Measurements from ENCODE around the gene CADM1. TPM values are rescaled to one million over a fixed set of nuclear protein-coding genes. Genes with fewer than 3 reads are reported as not detected.

CADM1 gene
- total and polyA plus RNA-seq, 2 donors (not counting 1 experiment from before 2014, with no cell fraction given), result 15.4 to 86.0 TPM

GRCh38 chr11:115291325-115291724, 212.9 kb downstream of the CADM1 start:
- no peak for DNase-seq (ENCODE audit: low read depth in 2 of 2)
- H3K4me3 ChIP-seq (replicated peaks in 1 of 4; ENCODE audit: control extremely low read depth in 1 of 4, insufficient read depth in 1 of 4, low read depth in 3 of 4, low read length in 4 of 4), result no peak overlapping the region
- no peak overlapping the region for H3K27ac ChIP-seq (ENCODE audit: insufficient read depth, low read length)
- TF ChIP-seq EZH2 (IDR thresholded peaks at IDR 0.05; ENCODE audit: low read length, missing control alignments), result no peak
- no peak for TF ChIP-seq CTCF (conservative IDR thresholded peaks at IDR 0.05 in 1 of 2, IDR thresholded peaks at IDR 0.05 in 1 of 2; ENCODE audit: low read depth in 1 of 2, low read length in 2 of 2)
- no peak overlapping the region for H3K4me2 ChIP-seq (ENCODE audit: extremely low read depth, insufficient read depth, low read length)
- no peaks in the 10 kb centered on the region for H3K9me3 ChIP-seq (ENCODE audit: control insufficient read depth, insufficient read depth, low read depth, low read length)
- H3K79me2 ChIP-seq (ENCODE audit: control insufficient read depth, insufficient read depth, low read length), result no peaks in the 10 kb centered on the region
- no peaks in the 10 kb centered on the region for H3K4me1 ChIP-seq (ENCODE audit: control insufficient read depth, extremely low read depth, insufficient read depth, low read length)
- H2AFZ ChIP-seq (ENCODE audit: low read length), result no peak overlapping the region
- H3K27me3 ChIP-seq (ENCODE audit: control insufficient read depth, insufficient read depth, low read length), result no peaks in the 10 kb centered on the region
- no peaks in the 10 kb centered on the region for H4K20me1 ChIP-seq (ENCODE audit: control insufficient read depth, extremely low read depth, insufficient read depth, low read length)
- H3K9ac ChIP-seq (ENCODE audit: insufficient read depth, low read length), result no peak overlapping the region
- H3K36me3 ChIP-seq (ENCODE audit: control insufficient read depth, insufficient read depth, low read length), result no peaks in the 10 kb centered on the region

- Histone ChIP-seq H3K27ac (ENCODE audit: insufficient read depth, low read length) (no peak overlapping the region), H3K36me3 (ENCODE audit: control insufficient read depth, insufficient read depth, low read length) (no peaks in the 10 kb centered on the region), H4K20me1 (ENCODE audit: control insufficient read depth, extremely low read depth, insufficient read depth, low read length) (no peaks in the 10 kb centered on the region), H3K9me3 (ENCODE audit: control insufficient read depth, insufficient read depth, low read depth, low read length) (no peaks in the 10 kb centered on the region), H3K79me2 (ENCODE audit: control insufficient read depth, insufficient read depth, low read length) (no peaks in the 10 kb centered on the region), H3K4me1 (ENCODE audit: control insufficient read depth, extremely low read depth, insufficient read depth, low read length) (no peaks in the 10 kb centered on the region), H2AFZ (ENCODE audit: low read length) (no peak overlapping the region), H3K4me3 (replicated peaks in 1 of 4; ENCODE audit: control extremely low read depth in 1 of 4, insufficient read depth in 1 of 4, low read depth in 3 of 4, low read length in 4 of 4) (no peak overlapping the region), H3K9ac (ENCODE audit: insufficient read depth, low read length) (no peak overlapping the region), H3K4me2 (ENCODE audit: extremely low read depth, insufficient read depth, low read length) (no peak overlapping the region), H3K27me3 (ENCODE audit: control insufficient read depth, insufficient read depth, low read length) (no peaks in the 10 kb centered on the region)
- TF ChIP-seq EZH2 (IDR thresholded peaks at IDR 0.05; ENCODE audit: low read length, missing control alignments) (no peak), CTCF (conservative IDR thresholded peaks at IDR 0.05 in 1 of 2, IDR thresholded peaks at IDR 0.05 in 1 of 2; ENCODE audit: low read depth in 1 of 2, low read length in 2 of 2) (no peak)
- peak in 1 of 2 donors; percentile 36 for DNase-seq (ENCODE audit: low read depth in 2 of 2)
These were observed 213.3 kb downstream of the CADM1 start for GRCh38 chr11:115290893-115291292.

- no peaks in the 10 kb centered on the region for H3K27me3 ChIP-seq (ENCODE audit: control insufficient read depth, insufficient read depth, low read length)
- TF ChIP-seq EZH2 (IDR thresholded peaks at IDR 0.05; ENCODE audit: low read length, missing control alignments), result no peak
- no peak for TF ChIP-seq CTCF (conservative IDR thresholded peaks at IDR 0.05 in 1 of 2, IDR thresholded peaks at IDR 0.05 in 1 of 2; ENCODE audit: low read depth in 1 of 2, low read length in 2 of 2)
- no peaks in the 10 kb centered on the region for H3K36me3 ChIP-seq (ENCODE audit: control insufficient read depth, insufficient read depth, low read length)
- no peaks in the 10 kb centered on the region for H4K20me1 ChIP-seq (ENCODE audit: control insufficient read depth, extremely low read depth, insufficient read depth, low read length)
- no peak overlapping the region for H2AFZ ChIP-seq (ENCODE audit: low read length)
- H3K4me3 ChIP-seq (replicated peaks in 1 of 4; ENCODE audit: control extremely low read depth in 1 of 4, insufficient read depth in 1 of 4, low read depth in 3 of 4, low read length in 4 of 4), result no peak overlapping the region
- H3K4me2 ChIP-seq (ENCODE audit: extremely low read depth, insufficient read depth, low read length), result no peak overlapping the region
- no peaks in the 10 kb centered on the region for H3K79me2 ChIP-seq (ENCODE audit: control insufficient read depth, insufficient read depth, low read length)
- H3K9me3 ChIP-seq (ENCODE audit: control insufficient read depth, insufficient read depth, low read depth, low read length), result no peaks in the 10 kb centered on the region
- no peak for DNase-seq (ENCODE audit: low read depth in 2 of 2)
- H3K9ac ChIP-seq (ENCODE audit: insufficient read depth, low read length), result no peak overlapping the region
- H3K27ac ChIP-seq (ENCODE audit: insufficient read depth, low read length), result no peak overlapping the region
- H3K4me1 ChIP-seq (ENCODE audit: control insufficient read depth, extremely low read depth, insufficient read depth, low read length), result no peaks in the 10 kb centered on the region
These were observed 213.7 kb downstream of the CADM1 start for GRCh38 chr11:115290479-115290878.
